GM19239 (cell line): ENCODE results near the gene GRK6.

Experiments used
- DNase-seq: peaks from one replicate; pipeline ENCODE4 v3.0.0; 2011; ENCODE audit warnings: low spot score; ENCODE audit not compliant: insufficient read length
- FAIRE-seq: peaks from 2 replicates; lab custom pipeline; 2011; peaks lifted over from hg19 to GRCh38; lab: Jason Lieb, UNC

GRK6 gene

DNA sequence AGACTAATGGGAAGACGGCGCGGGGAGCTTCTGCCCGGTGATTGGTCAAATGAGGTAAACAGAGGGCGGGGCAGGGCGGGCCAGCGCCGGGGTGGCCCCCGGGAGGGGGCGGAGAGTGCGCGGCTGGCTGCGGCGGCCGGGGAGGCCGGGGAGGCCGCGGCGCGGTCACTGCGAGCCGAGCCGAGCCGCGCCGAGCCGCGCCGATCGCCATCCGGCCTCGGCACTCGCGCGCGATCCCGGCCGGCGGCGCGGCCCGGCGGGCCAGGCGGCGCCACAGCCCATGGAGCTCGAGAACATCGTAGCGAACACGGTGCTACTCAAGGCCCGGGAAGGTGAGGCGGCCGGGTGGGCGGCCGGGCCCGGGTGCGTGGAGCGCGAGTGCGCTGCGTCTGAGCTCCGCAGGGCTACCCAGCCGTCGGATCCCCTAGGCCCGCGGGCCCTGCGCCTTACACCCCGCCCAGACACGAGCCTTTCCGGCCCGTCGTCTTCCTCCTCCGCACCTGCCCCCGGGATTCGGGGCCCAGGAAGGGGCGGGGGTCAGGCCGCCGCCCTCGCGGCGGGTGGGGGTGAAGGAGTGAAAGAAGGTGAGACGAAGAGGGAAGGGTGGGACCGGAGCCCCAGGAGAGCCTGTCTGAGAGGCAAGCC, at the start of gene GRK6:
Gene GRK6 (plus strand): TSS at position 111 of the 645 bp plus-strand sequence. CDS start 170 bp downstream, at position 281.
- no peak for FAIRE-seq
- no peak for DNase-seq

DNA sequence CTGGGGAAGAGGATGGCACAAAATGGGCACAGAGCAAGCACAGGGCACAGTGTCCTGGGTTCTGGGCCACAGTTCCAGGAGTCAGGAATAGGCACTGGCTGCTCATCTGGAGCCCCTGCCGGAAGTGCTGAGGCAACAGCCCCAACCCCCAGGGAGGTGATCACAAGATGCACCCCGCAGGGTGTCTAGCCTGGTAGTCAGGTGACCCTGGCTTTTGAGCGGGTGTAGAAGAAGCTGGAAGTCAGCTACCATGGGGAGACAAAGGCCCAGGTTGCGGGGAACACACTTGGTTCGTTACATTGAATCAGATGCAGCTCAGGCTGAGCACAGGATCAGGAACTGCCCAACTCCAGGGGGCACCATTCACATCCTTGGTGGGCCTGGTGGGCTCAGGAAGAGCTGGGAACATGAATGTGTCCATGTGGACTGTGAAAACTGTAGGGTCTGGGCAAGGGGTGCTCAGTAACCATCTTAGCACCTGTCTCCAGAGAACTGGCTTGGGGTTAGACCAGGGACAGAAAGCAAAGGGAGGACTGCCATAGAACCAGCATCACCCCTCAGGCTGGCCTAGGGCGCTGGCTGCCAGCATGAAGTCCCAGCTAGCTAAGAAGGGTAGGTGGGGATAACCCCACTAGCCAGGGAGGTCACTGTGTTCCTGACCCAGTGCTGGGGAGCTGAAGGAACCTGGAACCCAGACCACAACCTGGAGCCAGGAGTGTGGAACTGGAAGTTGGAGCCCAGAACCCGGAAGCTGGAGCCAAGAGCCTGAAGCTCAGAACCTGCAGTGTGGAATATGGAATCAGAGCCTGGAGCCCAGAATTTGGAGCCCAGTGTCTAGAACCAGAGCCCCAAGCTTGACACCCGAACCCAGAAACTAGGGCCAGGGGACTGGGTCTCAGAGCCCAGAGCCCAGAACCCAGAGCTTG, 48.4 kb upstream of the GRK6 start:
- FAIRE-seq: no peak
- DNase-seq: no peak

DNA sequence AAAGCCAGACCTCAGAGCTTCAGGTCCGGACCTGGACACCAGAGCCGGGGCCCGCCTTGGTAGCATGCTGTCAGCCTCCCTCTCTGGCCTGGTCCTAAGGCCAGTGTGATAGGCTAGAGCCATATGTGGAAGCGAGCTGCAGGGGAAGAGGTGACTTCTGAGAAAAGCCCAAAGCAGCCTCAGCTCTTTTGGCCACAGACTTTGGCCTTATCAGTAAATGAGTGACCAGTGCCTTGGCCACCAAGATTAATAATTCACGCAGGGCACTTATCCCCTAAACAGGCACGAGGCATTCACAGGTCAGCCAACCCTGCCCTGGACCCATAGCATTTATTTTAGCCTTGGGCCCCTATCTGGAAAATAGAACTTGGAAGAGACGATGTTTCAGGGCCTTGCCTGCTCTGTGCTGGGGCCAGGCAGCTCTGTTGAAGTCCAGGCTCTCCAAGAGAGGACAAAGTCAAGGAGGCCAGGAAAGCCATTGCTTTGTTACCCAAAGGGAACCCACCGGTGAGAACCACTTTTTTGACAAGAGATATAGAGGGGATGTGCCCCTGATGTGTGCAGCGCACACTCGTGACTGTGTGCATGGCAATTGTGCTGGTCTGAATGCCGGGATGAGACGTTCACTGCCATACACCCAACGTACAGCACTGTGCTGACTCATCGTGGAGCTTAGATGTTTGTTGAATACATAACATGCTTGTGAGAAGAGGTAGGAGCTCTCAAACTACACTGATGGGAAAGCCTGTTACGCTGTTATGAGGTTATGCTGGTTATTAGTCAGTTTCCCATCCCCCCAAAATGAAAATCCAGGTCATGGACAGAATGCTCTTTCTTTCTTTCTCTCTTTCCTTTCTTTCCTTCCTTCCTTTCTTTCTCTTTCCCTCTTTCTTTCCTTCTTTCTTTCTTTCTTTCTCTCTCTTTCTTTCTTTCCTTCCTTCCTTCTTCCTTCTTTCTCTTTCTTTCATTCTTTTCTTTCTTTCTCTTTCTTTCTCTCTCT, 47.3 kb upstream of the GRK6 start:
- DNase-seq (peak; percentile 65), FAIRE-seq (peak; percentile 72)

DNA sequence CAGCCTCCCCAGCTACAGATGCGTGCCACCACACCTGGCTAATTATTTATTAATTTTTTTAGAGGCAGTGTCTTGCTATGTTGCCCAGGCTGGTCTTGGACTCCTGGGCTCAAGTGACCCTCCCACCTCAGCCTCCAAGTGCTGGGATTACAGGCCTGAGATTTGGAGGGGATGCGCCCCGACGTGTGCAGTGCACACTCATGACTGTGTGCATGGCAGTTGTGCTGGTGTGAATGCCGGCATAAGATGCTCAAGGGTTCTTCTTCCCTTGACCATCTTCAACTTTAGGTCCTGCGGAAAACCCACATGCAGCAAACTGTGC, 45.7 kb upstream of the GRK6 start:
- FAIRE-seq (no peak), DNase-seq (no peak)

DNA sequence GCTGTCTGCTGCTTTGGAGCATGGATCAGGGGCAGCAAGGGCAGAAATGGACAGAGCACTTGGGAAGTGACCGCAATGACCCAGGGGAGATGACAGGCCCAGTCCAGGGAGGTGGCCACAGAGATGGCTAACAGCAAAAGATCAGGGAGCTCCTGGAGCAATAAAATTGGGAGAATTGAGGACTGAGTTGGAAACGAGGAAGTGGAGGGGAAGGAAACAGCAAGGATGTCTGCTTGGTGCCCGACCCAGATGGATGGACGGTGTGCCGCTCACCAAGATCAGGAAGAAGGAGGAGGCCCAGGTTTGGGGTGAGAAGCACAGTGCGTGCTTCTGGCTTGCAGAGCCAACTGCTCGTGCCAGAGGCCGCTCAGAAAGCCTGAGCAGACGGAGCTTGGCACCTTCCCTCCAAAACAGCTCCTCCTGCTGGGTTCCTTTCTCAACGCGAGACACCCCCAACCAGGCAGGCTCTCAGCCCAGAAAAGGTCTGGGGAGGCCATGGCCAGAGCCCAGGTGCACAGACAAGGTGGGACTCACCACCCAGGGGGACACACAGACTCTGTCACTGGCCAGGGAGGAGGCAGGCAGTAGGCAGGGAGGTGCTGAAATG, 44.0 kb upstream of the GRK6 start:
- FAIRE-seq (no peak), DNase-seq (no peak)

DNA sequence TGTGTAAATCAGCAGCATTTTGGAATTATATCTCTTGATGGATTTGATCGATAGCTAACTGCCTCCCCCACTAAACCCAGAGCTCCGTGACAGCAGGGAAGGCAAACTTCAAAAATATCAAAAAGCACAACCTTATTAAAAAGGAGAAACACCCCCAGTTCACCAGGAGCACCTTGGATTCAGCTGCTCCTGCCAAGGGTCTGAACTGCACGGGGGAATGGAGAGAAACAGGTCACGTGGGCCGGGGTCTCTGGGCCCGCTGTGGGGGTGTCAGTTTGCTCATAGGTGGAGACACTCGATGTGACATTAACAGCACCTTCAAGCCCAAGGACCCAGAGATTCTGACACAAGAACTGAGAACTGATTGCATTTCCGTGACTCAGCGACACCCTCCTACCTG, 43.3 kb upstream of the GRK6 start:
- FAIRE-seq: no peak
- no peak for DNase-seq

DNA sequence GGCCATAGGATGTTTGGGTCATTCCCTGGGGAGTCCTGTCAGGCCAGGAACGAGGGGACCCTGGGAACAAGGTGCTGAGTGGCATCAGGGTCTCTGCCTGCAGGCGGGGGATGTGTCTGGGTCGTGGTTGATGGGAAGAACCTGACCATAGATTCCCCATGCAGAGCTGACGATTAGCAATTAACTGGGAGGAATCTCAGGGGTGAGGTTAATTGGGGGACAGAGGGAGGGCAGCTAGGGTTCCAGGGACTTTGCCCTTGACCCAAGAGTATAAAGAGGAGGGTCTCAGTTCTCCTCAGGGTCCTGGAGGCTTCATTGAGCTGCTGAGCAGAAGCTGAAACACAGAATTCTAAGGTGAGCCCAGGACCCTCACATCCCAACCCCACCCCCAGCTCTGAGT, 42.3 kb upstream of the GRK6 start, which contains the start of gene SLC34A1:
Gene SLC34A1 (plus strand): TSS at position 301 of the 400 bp plus-strand sequence. CDS start 1,308 bp downstream, outside the sequence.
- DNase-seq (no peak), FAIRE-seq (no peak)

DNA sequence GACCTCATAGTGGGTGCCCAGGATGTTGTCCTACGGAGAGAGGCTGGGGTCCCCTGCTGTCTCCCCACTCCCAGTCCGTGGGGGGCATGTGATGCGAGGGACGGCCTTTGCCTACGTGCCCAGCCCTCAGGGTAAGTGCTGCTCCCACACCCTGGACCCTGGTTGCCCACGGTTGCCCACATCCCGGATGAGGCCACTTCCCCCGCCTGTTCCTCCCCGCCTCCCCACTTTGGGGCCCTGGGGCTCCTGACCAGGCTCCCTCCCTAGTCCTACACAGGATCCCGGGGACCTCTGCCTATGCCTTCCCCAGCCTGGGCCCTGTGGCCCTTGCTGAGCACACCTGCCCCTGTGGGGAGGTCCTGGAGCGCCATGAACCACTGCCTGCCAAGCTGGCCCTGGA, 40.8 kb upstream of the GRK6 start:
- FAIRE-seq: no peak

DNA sequence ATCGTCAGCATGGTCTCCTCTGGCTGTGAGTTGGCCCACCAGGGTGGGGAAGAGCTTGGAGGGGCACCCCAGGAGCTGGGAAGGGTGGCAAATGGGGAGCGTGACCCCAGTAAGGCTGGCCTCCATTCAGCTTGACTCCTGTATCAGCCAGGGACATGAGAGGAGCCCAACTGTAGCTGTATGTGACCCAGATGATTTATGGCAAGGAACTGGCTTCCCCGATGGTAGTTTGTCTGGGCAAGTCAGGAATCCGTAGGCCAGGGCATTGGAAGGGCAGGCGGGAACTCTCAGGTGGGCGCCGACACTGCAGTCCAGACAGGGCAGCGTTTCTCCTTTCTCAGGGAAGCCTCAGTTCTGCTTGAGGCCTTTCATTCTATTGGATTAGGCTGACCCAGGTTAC, 39.9 kb upstream of the GRK6 start:
- no peak for FAIRE-seq
- no peak for DNase-seq

More for the DNA sequence above, 40.8 kb upstream of the GRK6 start:
- DNase-seq: no peak

DNA sequence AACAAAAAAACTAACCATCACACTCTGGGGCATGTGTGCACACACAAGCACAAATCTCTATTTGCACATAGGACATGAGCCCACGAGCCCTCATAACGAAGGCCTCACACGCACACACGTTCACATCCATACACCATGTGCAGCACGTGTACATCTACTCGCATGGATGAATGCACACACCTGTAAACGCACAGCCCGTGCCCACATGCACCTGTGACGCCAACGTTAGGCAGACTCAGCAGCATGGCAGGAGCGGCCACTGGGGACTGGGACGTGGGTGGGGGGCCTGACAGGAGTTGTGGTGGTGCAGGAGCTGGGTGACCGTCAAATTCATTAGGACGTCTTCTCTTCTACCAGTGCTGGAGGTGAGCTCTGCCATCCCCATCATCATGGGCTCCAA, 39.1 kb upstream of the GRK6 start:
- FAIRE-seq (no peak), DNase-seq (no peak)

DNA sequence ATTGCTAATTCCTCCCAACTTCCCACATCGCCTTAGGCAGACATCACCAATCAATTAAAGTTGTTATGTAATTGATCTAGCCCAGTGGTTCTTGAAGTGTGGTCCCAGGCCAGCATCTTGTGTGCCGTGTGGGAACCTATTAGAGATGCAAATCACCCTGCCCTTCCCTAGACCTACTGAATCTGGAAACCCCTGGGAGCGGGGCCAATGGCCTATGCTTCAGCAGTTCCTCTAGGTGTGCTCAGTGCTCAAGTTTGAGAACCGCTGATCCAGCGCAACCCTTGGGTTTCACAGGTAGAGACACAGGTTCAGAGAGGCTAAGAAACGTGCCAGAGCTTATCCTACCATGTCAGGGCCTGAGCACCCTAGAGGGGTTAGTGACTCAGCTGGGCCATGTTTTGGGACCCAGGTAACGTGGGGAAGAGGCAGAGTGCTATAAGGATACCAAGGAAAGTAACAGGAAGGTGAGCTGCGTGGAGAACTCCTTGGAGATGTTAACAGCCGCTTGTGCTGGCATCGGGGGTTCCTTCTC, 37.9 kb upstream of the GRK6 start:
- DNase-seq (no peak), FAIRE-seq (no peak)

DNA sequence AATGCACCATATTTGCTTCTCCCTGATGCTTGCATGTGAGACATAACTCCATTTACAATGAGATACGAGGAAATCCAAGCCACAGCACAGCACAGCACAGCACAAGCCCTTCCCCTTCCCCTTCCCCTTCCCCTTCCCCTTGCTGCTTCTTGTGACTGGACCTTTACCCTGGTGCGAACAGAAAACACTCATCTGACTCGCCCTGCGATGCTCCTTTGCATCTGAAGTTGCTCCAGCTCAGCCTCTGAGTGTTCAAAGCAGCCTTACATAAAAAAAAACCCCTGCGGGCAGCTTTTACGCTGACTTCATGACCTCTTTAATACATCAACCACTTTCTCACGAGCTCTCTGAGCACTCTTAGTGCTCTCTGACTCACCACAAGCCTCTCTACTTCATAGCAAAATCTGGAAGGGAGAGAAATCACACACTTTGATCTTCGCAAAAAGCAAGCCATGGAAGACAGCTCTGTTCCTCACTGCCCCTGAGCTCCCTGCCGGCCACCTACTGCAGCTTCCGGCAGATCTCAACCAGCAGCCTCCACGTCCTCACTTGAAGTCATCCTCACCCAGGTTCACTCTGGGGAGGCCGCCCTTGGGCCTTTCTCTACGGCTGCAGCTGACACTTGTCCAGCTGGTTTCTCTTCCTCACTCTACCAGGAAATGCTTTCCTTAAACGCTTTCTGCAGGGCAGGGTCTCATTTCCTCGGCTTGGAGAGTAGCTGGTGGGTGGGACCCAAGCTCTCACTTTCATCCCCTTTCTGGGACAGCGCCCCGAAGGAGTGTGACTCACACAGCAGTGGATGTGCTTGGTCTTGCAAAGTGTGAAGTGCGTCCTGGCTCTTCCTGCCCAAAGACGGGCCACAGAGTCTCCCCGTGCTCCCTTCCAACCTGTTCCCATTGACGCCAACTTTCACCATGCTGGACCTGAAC, 37.0 kb upstream of the GRK6 start:
- DNase-seq (no peak), FAIRE-seq (peak; percentile 72)

DNA sequence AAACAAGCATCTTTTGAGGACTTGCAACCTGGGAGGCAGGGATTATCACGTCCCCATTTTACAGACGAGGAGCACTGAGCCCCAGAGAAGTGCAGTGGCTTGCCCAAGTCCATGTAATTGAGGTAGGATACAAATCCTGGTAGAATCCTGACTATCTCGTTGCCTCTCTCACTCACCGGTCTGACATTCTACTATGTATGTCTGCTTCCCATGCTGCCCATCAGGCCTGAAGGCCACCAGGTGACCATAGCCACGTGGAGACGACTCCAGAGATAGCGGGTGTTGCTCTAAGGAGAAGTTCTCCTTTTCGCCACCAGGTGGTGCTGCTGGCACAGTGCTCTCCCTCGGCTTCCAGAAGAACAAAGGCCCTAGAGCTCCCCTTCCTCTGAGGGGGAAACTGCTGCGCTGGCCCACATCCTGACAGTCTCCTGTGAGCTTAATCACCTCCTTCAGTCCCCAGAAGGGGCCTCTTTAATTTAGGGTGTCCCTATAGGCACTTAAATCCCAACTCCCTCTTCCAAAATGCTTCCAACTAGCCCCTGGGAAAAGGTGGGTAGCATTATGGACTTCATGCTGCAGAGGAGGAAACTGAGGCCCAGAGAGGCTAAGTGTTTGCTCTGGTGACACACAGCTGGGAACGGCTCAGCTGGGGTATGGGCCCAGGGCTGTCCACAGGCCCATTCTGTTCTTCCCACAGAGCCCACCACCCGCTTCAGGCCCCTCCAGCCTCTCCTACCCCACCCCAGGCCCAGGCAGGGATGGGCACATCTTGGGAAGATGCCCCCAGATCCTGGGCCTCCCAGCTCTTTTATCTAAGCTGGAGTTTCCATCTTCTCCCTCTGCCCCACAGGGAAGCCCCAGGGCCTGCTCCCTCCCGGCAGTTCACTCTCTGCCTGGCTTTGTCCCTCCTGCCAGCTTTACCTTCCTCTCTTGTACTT, 35.8 kb upstream of the GRK6 start:
- DNase-seq (peak; percentile 94), FAIRE-seq (peak; percentile 98)

DNA sequence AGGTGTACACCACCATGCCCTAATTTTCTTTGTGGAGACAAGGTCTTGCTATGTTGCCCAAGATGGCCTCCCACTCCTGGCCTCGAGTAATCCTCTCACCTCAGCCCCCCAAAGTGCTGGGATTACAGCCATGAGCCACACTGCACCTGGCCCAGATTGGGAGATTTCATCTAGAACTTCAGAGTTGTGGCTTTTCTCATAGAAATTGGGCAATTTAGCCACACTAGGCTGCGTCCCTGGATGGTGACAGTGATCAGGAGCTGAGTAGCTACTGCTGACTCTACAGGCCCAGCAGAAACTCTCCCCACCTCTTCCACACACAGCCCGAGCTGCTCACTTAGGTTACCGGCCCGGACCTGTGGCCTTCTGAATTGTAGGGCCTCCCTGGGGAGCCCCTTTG, 33.7 kb upstream of the GRK6 start:
- DNase-seq: no peak
- no peak for FAIRE-seq

DNA sequence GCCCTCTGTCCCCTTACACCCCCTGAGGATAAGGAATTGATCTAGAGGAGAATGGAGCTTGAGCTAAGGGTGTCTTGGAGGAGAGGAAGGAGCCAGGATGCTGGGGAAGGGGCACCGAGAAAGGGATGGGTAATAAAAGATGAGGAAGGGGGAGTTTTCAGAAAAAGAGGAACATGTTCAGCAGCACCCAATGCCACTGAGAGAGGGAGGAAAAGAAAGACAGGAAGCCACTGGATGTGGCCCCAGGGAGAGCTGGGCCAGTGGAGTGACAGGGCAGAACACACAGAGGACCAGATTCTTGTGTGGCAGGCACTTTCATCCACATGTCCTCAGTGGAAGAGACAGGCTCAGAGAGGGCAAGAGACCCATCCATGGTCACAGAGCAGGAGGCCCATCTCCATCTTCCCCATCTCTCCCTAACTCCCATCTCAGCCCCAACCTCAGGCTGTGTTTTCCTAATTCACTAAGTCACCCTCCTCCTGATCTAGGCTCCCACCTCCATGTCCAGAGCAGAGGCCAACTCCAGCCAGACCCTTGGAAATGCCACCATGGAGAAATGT, 33.2 kb upstream of the GRK6 start:
- FAIRE-seq (no peak), DNase-seq (no peak)

DNA sequence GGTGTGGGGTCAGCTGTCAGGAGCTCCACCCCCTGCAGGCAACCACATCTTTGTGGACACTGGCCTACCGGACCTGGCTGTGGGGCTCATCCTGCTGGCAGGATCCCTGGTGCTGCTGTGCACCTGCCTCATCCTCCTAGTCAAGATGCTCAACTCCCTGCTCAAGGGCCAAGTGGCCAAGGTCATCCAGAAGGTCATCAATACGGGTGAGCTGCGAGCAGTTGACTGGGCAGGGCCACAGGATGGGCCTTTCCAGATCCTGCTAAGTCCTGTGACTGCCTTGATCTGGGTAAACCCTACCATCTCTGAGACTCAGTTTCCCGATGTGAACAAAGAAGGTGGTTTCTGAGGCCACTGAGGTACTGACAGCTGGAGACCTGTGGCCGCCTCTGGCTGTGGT, 32.5 kb upstream of the GRK6 start:
- FAIRE-seq: no peak
- no peak for DNase-seq

DNA sequence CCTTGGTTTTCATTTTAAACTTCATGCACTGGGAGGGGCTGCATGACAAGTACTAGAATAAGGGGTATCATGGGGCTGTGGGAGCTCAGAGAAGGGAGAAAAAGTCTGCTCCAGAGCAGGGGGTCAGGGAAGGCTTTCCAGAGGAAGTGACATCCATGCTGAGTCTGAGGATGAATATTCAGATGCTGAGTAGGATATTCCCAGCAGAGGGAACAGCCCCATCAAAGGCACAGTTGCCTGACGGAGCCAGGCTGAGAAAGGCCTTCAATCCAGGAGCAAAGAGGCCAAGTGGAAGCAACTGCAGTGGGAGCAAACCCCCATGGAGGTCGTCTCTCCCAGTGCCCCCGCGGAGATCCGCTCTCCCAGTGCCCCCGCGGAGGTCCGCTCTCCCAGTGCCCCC, 30.4 kb upstream of the GRK6 start:
- FAIRE-seq: no peak
- DNase-seq: no peak
